Stimulated activated naive CD4-positive, alpha-beta T cell (primary cell): ENCODE results near the gene SORCS2.
A peak's percentile ranks its signal among the peaks of the same experiment; 100 is the strongest.

ENCODE experiments used
- DNase-seq, 6 experiments: peaks; one replicate each; lab custom pipeline; 2025; lab: John Stamatoyannopoulos, UW

Gene SORCS2

DNA sequence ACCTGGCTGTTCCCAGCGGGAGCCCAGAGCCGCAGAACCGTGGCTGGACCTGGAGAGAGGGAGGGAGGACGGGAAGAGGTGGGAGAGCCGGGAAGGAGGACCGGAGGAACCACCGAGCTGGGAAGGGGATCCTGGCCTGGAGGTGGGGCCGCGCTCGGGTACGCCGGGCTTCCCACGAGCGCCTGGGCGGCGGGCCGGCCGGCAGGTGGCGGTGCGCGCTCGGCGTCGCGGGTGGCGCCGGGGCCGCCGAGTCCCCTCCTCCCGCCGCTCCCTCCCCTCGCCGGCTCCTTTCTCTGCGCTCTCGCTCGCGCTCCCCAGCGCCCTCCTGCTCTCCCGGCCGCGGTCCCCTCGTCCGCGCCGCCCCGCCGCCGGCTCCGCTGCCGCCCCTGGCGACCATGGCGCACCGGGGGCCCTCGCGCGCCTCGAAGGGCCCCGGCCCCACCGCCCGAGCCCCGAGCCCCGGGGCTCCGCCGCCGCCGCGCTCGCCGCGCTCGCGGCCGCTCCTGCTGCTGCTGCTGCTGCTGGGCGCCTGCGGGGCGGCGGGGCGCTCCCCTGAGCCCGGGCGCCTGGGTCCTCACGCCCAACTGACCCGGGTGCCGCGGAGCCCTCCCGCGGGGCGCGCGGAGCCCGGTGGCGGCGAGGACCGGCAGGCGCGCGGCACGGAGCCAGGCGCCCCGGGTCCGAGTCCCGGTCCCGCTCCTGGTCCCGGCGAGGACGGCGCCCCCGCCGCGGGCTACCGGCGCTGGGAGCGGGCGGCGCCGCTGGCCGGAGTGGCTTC, at the start of gene SORCS2:
TSS of gene SORCS2 (plus strand) at position 287 of the 778 bp plus-strand sequence.
- DNase-seq, result peak in 3 of 6 experiments; percentile 4 to 48 (median 33)

DNA sequence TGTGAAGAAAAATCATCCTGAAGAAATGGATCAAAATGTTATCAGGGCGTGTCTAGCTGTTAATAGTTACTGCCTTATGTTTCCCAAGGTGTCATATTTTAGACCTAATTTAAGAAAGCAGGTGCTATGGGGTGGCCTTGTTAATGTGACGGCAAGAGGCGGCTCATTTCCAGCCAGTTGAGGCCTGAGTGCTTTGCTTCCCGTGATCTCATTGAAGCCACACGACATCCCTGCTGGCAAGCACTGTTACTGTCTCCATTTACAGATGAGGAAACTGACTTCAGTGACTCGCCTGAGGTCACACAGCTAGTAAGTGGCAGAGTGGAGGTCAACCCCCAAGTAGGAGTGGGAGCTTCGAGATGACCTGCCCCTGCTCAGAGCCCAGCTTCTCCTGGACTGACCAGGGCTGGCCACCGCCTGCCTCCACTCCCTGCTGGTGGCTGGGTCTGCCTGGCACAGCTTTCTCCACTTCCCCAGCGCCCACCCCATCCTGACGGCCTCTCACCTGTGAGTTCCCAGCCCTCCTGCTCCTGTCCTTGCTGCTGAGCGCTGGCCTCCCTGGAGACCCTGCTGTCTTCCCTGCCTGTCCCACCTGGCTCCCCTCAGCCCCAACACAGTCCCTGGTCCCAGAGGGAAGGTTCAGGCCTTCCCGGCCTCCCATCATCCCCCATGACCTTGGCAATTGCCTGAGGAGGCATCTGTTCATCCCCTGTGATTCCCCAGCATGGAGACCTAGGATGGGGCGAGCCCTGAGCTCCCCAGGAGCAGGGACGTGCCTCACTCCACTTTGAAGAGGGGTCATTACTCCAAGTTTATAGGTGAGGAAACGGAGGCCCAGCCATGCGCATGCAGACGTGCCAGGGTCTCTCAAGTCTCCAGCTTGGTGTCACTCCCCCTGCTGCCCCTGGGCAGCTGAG, 47.7 kb upstream of the SORCS2 start:
- DNase-seq, result no peak

DNA sequence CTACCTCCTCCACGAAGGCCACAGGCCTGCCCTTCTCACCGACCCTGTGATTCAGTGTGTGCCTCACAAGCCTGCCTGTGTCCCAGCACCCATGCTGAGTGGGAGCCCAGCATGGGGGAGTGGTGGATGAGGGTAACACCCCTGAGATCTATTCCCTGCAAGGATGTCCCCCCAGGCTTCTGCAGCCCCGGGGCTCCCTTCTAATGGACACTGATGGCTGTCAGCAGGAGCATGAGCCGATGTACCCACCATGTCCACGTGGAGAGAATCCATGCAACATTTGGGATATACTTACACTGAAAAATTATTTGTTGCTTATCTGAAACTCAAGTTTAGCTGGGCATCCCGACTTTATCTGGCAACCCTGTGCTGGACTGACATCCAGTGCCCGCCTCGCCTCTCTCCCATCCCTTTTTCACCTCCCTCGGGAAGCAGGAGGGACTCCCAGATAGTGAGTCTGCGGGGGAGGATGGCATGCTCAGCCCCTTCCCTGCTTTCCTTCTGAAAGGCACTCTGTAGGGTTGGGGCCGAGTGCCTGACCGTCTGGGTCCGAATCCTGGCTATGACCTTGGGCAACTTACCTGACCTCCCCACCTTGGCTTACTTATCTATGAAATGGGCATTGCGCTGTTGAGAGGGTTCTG, 46.9 kb upstream of the SORCS2 start:
- no peak for DNase-seq

DNA sequence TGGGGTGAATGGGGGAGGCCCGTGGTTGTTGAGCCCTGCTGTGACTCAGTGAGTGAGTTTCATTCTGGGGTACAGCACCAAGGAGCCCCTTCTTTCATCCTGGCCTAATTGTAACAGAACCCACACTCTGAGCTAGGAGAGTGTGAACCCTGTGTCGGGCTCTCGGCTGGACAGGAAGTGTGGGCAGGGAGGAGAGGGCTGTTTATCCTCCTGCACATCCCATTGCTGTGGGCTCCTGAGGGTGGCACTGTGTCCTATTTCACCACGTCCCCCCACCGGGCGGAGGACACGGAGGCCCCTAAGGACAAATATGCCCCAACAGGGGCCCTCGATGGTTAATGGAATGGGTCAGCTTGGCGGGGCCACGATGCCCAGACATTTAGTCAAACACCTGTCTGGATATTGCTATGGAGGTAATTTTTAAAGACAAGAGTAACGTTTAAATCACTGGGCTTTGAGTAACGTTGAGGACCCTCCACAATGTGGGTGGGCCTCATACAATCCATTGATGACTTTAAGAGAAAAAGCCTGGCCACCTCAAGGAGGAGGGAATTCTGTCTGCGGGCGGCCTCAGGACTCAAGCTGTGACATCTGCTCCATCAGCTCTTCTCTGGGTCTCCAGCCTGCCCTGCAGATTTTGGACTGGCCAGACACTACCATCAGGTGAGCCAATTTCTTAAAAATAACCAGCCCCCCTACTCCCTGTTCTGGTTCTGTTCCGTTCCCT, 46.1 kb upstream of the SORCS2 start:
- DNase-seq, result no peak

DNA sequence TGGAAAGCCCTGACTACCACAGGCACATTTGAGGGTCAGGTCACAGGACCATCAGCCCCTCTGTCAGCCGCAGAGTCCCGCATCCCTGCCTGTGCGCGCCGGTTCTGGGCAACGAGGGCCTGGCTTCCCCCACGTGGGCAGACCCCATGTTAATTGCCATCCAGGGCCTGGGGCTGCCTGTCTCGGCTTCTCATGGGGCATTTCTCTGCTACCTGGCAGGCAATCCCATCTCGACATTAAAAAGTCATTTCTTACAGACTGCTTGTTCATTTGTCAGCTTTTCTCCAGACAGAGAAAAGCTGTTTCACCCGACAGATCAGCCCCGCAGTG, 45.6 kb upstream of the SORCS2 start:
- no peak for DNase-seq

DNA sequence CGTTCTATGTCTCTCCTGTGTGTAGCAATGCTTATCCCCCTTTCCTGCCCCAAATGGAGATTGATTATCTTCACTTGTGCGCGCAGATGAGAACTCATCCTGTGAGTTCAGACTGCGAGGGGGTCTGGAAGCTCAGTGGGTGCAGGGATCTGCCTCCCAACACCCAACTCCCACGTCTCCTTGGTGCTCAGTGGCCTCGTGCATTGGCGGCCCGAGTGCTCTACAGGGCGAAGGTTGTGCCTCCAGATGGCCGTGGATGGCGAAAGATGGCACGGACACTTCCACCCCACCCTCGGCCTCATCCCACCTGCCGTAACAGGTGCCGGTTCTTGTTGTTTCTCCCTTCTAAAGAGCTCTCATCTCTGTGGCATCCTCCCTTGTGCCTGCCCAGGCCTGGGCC, 45.1 kb upstream of the SORCS2 start:
- no peak for DNase-seq

DNA sequence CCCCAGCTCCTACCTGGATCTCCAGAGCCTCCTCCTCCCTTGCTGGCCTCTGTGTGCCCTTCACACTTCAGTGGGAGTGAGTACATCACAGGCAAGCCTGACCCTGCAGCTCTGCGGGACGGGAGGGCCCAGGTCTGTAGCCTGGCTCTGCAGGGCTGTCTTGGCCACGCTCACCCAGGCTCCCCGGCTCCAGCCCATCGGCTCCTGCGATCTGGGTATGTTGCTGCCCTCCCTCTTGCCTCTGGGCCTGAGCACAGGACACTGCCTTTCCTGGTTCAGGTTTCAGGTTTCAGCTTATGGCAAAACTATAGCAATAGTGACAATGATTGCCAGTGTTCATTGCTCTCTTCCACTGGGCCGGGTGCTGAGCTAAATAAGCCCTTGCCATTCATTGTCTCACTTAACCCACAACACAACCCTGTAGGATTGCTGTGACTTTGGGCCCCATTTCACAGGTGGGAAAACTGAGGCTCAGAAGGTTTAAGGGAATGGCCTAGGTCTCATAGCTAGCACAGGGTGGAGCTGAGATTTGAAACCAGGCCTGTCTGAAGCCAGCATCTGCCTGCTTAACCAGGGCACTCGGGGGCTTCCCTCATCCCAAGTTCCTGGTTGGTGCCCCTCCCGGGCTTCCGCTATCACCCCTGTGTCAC, 44.6 kb upstream of the SORCS2 start:
- DNase-seq, result no peak

DNA sequence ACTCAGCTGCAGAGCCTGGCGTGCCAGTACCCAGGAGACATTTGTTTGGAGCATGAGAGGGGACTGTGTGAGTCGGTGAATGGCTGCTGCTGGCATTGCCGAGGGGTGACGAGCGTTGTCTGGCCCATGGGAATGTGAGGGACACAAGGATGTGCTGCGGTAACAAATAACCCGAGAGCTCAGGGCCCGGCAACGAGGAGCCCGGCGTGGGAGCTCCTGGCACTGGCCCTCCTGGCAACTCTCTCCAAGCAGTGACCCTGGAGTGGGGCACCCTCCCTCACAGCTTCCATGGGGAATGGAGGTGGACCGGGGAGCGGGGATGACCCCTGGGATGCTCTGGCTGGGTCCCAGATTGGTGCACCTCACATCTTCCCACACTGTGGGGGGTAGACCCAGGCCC, 44.0 kb upstream of the SORCS2 start:
- DNase-seq, result no peak

DNA sequence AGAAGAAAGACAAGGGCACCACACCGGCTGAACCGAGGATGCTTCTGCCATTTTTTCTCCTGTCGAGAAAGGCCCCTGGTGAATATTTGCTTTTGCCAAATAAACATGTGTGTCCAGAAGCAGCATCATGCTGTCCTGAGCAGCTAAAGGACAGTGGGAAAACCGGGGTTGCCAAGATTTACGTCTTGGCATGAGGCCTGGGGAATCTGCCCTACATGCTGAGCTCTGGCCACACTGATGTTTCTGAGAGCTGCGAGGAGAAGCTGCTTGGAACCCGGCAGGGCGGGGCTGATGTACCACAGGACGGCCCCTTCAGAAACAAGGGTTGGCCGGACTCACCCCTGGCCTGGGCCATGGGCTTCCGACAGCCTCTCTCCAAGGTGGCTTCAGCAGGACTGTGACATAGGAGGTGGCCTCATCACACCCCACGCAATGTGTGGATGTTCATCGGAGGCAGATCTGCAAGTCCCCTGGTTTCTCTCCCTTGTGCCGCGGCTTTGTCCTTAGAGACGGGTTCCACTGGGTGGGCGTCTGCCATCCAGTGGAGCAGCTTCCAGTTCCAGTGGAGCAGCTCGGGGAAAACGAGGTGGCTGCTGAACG, 42.2 kb upstream of the SORCS2 start:
- no peak for DNase-seq

DNA sequence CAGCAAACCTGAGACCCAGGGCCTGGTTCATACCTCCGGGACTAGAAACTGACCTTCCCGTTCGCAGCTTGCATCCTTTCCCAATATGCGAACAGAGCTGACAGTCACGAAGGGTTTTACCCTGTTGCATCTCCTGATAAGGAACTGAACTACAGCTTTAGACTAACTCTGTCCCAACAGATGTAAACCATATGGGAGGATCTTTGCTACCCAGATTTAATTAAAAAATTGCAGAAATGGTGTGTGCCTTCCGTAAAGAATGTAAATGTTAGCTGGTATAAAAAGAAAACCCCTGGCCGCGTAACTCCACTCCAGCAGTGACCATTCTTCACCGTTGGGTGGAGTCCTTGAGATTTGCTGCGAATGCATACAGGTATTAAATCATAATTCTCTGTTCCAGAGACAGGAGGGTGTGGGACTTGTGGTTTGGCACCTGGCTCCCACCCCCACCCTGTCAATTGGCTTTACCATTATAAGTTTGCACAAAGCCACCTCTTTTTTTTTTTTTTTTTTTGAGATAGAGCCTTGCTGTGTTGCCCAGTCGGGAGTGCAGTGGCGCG, 40.6 kb upstream of the SORCS2 start:
- DNase-seq, result no peak

DNA sequence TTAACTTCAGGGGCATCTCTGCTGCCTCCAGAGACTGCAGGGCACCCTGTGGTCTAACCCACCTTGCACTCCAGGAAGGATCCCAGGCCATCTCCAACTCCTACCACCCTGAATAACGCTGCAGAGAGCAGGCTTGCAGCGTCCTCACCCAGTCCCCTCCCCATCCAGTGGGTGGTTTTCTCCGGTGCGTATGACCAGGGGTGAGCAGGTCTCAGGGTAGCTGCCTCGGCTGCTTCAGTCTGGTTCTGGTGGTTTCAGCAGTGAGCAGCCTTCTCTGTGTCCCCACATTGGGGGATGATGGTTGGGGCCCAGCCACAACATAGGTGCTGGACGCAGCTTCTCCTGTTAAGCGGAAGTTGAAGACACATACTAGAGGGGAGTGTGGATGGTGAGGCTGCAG, 38.6 kb upstream of the SORCS2 start:
- DNase-seq, result no peak

DNA sequence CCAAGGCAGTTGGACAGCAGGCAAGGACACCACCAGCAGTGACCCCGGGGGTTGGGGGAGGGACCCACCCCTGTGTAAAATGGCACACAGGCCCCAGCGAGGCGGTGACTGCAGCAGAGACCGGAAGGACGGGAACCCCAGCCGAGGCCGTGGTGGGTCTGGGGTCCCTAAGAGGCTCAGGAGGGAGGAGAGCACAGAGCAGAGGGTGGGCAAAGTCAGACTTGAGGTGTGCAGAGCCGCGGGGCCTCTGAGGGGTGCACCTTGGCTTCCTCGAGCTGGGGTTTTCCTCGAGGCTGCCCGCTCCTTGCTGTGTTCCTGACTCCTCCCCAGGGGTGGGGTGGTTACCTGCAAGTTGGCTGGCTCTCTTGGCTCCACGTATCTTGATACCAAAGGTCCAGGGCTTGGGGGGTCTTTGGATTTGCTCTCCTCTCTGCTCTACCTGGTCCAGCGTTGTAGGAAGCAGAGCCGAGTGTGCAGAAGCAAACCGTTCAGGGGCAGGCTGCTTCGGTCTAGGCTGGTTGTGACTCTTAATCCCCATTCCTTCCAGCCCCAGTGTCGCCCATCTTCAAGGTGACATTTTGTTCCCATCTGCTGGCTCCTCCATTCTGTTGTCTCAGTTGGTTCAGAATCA, 37.9 kb upstream of the SORCS2 start:
- DNase-seq, result no peak

DNA sequence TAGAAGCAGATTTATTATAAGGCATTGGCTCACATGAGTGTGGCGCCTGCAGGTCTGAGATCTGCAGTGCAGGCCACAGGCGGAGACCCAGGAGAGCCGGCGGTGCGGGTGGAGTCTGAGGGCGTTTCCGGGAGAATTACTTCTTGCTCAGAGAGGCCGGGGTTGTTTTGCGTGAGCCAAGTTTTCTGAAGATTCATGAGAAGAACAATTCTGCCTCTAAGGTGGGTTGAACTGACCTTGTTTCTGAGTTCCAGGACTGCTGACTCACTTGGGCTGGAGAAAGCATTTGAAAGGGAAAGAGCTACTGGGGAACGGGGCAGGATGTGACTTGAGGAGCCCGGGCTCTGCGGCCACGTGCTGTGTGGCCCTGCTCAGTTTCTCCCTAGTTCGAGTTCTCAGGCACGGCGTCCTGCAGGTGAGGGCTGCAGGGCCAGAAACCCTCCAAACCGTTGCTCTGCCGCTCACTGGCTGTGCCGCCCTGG, 36.7 kb upstream of the SORCS2 start:
- DNase-seq, result no peak

DNA sequence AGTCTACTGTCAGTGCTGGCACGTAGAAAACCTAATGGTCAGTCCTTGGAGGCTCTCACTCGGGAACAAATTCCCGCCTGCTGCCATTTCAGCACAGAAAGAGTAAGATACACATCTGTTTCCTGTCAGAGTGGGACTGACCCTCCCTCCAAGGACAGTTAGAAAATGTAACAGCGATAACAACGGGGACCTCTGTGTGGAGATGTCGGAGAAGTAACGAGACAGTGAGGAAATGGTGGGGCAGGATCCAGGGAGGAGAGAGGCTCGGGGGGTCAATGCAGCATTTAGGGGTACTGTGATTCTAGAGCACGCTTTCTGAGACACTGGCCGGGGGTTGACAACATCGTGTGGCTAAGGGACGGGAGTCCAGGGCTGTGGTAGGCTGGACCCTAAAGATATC, 36.0 kb upstream of the SORCS2 start:
- DNase-seq, result no peak

DNA sequence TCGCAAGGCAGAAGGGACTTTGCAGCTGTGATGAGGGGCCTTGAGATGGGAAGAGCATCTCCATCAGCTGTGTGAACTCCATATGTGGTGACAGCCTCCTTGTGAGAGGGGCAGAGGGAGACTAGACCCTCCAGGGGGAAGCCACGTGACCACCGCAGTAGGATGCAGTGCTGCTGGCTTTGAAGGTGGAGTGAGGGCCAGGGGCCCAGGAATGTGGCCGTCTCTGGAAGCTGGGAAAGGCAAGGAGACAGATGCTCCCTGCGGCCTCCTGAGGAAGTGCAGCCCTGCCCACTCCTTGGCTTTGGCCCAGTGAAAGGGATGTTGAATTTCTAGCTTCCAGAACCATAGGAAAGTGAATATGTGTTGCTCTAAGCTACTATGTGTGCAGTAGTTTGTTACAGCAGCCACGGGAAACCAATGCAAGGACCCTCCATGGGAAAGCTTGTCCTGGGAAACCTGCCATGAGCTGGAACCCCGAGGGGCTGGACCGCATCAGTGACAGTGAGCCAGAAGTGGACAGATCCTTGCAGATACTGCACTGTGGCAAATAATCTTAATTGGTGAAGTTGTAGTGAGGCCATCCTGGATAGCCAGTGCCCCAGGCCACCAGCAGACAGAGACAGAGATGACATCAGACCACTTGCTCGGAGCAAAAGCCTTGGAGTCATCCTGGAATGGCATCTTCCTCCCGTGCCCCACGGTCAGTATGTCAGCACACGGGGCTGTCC, 35.4 kb upstream of the SORCS2 start:
- DNase-seq, result no peak

DNA sequence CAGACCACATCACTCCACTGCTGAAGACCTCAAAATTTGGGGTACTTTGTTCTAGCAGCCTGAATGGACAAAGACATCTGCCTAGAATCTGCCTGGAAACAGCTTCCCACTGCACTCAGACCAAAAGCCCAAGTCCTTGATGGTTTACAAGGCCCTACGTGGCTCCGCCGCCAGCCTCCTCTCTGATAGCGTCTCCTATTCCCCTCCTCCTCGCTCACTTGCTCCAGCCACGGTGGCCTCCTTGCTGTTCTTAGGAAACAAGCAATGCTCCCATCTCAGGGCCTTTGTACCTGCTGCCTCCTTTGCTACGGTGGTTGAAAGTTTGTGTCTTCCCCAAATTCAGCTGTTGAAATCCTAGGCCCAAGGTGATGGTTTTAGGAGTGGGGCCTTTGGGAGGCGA, 34.7 kb upstream of the SORCS2 start:
- DNase-seq, result no peak

DNA sequence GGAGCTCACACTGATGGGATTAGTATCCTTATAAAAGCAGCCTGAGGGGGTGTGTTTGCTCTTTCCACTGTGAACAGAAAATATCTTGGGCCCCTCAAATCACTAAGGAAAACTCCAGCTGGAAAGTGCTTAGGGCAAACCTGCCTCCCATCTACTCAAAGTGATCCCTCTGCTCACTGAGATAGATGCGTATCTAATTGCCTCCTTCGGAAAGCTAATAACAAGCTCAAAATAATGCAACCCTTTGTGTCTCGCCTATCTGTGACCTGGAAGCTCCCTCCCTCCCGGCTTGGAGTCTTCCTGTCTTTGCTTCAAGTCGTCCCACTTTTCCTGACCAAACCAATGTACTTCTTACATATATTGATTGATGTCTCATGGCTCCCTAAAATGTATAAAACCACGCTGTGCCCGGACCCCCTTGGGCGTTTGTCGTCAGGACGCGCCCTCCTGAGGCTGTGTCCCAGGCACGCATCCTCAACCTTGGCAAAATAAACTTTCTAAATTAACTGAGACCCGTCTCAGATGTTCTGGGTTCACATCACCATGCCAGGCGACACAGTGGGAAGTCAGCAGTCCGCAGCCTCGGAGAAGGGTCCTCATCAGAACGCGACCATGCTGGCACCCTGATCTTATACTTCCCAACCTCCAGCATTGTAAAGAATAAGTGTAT, 34.1 kb upstream of the SORCS2 start:
- no peak for DNase-seq

DNA sequence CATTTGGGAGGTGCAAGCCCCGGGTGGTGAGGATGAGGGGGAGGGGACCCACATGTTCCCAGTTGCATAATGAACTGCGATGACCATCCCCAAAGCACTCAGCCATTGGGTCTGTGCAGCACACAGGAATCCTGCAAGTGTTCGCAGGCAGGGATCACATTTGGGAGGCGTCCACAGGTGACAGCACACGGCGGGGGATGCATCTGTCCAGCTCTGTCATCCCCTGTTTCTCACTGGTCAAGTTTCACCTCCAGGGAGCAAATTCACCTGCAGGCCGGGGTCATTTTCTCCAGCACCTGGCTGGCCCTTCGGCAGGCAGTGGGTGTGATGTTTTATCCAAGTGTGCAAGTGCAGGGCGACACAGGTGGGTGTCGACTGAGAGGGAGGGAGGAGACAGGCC, 33.3 kb upstream of the SORCS2 start:
- DNase-seq, result no peak

DNA sequence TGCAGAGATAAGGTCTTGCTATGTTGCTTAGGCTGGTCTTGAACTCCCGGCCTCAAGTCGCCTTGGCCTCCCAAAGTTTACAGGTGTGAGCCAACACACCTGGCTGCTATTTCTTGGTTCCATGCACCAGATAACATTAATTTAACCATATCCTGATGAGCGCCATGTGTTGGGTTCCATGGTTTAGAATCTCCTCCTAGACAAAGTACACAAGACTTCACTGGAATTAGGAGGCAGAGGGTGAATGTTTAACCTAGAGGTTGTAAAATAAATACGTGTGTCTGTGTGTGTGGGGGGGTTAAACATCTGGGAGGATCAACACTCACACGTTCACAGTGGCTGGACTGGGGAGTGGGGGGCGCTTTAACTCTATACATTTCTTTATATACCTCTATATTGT, 32.4 kb upstream of the SORCS2 start:
- DNase-seq, result no peak
